Stimulated activated CD4-positive, alpha-beta T cell treated with anti-CD3 and anti-CD28 coated beads, TNF-alpha, amount 100 ng/mL, for 1 hour (primary cell): ENCODE results near the gene MARCO.
"Not testable (repeated sequence)": the region's sequence is repeated elsewhere in the genome, so short reads cannot be mapped to it uniquely, and the experiment has no call there.

Experiments
- DNase-seq, 3 donors: peaks; one replicate each; pipeline ENCODE4 v3.0.0-alpha.2; 2020; ENCODE audit warnings: low read depth in 3 of 3, low spot score in 1 of 3

The MARCO gene

DNA sequence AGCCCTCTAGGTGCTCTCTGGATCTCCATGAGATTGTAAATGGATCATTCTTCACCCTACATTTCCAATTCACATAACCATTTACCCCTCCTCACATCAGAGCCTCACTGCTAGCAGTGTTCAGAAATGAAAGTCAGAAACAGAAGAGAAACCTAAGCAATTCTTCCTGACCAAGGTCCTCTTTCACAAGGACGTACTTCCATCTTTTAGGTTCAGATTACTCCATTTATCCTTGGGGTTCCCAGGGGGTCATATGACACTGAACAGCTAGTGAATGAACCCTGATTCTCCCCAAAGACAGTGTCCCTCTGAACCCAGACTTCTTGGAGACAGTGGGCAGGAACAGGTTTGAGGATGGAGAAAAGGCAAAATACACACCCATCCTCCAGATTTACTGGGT, 12.9 kb upstream of the MARCO start:
- no peak for DNase-seq

DNA sequence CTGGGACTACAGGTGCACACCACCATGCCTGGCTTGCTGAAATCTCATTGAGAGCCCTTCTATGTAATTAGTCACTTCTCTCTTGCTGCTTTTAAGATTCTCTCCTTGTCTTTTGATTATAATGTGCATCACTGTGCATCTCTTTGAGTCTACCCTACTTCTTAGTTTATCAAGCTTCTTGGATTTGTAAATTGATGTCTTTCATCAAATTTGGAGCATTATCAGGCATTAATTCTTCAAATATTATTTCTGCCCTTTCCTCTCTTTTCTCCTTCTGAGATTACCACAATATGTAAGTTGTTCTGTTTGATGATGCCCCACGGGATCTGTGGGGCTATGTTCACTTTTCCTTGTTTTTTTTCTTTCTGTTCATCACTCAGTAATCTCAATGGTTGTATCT, 9.0 kb upstream of the MARCO start:
- no peak for DNase-seq

DNA sequence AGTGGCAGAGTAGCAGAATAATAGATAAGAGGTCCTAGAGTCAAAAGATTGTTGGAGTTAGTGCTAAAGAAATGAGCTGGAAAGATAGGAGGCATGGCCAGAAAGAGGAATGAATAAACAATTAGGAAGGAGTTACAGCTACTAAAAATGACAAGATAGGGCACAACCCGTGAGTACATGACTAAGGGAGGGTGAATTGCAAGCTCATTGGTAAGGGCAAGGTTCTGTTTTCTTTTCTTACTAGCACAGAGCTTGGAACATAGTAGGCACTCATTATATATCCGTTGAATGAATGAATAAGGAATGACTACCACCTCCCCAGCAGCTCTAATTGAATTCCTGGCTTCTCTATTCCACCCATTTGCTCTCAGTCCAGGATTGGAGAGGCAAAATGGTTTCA, 5.7 kb upstream of the MARCO start:
- DNase-seq = no peak

DNA sequence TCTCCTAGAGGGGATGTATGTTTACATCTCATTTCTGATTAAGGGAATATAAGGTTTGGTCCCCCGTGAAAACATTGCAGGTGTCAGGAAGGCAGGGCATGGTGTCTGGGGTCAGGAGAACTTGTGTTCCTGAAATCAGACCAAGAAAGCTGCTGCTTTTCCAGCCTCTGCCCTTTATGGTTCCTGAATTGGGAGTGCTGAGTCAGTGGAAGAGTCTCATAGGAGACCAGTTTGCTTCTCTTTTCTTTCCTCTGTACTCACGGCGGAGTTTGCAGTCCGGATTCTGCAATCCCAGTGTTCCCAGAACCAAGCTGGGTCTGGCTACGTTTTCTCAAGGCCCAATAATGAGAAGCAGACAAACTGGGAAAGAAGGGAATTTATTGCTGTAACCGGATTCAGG, 5.1 kb upstream of the MARCO start:
- no peak for DNase-seq

DNA sequence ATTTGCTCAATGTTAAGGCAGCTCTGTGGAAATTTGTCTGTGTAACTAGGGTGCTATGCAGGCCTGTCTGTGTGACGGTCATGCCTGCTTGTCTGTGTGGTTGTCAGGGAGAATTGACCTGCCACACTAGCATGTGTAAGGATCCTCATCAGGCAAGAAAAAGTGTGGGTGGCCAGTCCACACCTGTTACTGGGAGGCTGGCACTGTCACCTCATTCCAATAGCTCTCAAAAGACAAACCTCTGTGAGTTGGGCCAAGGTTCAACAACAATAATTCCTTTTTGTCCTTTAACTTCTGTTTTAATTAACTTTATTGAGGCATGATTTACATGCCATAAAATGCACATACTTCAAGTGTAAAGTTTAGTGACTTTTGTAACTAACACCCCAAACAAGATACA, 4.2 kb upstream of the MARCO start:
- DNase-seq = no peak

DNA sequence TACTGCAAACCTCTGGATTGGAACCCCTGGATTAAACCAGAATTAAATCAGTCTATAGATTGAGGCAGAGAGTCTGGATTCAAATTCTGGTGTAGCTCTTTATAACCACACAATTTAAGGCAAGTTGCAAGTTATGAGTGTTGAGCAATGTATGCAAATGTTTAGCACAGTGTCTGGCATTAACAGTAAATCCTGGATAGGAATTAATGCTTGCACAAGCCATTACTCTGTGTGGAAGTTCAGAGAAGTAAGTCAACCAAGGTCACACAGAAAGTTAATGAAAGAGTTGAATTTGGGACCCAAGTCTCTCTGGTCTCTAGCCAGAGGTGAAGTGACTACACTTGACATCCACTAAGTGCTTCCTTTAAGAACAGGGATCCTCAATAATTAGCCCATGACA, 2.0 kb upstream of the MARCO start:
- DNase-seq = no peak

DNA sequence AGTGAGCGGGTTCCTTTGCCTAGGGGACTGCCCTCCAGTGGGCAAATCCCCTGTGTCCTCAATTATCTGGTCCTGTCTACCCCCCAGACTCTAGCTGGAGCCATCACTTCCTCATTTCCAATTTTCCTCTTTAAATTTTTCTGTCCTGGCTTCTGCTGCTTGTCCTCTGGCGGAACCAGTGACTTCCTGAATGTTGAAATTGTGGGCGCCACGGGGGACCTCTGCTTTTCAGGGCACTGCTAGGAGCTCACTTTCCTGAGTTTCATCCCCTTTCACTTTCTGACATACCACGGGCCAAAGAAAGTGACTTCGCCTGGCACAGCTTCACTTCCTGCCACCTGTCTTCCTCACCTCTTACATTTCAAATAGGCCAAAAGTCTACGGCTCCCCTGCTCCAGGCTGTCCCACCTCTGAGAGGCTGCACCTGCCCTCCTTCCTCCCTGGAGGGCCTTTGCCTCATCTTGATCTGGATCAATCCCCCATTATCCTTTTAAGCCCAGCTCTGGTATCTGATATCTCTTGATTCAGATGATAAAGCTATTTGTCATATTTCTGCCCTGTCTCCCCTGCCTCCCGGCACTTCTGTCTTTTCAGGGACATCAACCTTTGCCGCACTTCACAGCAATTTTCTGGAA, 1.4 kb upstream of the MARCO start:
- DNase-seq = no peak

DNA sequence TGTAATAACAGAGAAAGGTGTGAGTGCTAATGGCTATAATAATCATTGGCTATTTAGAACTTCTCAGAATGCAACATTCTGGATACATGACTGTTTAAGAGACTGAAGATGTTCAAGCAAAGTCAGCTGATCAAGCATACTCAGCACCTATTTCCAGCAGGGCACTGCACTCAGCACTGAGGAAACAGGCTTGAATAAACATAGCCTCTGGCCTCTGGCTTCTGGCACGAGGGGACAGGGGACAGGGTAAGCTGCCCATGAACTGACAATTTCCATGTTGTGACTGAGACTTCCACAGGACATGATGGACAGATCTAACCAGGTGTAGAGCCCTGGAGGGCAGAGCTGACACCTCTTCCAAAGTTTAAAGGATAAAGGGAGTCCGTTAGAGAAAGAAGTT, 1.3 kb downstream of the MARCO start:
- no peak for DNase-seq

DNA sequence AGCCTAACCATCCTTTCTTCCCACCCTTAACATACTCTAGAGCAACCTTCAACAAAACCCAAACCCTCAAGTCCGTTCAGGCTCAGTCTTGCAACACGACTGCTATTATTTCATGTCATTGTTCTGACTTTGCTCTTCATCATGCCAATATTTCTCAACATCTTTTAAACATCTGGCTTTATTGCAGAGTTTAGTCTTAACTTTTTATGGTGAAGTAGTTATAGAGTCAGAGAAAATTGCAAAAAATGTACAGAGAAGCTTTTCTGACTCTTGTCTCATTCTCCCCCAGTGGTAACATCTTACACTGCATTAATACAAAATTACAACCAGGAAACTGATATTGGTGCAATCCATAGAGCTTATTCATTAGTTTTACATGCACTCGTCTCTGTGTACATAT, 3.9 kb downstream of the MARCO start:
- no peak for DNase-seq

DNA sequence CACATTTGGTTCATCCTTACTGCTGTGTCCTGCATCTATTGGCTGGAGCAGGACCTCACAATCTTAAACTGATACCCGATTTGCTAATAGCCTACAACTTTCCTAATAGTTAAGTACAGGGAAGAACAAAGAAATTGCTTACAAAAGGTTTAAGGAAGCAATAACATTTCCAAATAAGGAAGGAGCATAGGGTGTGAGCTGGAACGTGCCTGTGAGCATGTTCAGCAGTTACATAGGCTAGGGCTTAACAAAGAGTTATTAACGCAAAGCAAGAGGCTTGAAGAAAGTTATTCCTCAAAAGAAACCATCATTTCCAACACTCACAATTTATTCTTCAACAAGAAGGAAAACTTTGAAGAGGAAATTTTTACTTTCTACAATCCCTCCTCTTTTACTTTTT, 6.3 kb downstream of the MARCO start:
- DNase-seq = not testable (repeated sequence)

DNA sequence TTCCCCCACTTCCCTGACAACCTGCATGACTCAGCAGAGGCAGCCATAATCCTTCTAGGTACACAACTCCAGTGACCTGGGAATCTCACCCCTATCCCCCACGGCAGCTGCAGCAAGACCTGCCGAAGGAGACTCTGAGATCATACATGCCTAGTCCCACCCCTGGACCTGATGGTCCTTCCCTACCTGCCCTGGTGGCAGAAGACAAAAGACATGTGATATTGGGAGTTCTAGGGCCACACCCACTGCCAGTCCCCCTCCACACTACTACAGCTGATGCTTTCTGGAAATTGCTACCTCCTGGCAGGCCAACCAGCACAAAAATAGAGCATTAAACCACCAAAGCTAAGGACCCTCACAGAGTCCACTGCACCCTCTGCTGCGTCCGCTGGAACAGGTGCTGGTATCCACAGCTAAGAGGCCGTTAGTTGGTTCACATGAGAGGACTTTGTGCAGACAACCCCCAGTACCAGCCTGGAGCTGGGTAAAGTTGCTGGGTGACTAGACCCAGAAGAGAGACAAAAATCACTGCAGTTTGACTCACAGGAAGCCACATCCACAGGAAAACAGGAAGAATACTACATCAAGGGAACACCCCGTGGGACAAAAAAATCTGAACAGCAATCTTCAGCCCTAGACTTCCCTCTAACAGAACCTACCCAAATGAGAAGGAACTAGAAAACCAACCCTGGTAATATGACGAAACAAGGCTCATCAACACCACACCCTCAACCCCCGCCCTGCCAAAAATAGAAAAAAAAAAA, 12.5 kb downstream of the MARCO start:
- no peak for DNase-seq

DNA sequence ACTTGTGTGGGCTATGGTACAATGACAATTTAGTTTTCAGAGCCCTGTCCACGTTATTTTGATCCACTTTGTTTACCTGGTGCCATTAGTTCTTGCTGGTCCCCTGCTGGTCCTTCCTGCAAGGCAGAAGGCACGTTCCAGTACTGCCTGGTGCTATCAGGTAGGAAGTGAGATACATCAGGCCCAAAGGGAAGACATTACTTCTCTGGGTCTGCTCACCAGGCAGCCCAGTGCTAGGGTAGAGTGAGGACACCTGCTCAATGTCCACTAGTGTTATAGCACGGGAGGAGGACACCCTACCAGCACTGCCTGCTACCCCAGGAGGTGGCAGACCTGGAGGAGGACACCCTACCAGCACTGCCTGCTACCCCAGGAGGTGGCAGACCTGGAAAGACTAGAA, 23.7 kb downstream of the MARCO start:
- DNase-seq = no peak

DNA sequence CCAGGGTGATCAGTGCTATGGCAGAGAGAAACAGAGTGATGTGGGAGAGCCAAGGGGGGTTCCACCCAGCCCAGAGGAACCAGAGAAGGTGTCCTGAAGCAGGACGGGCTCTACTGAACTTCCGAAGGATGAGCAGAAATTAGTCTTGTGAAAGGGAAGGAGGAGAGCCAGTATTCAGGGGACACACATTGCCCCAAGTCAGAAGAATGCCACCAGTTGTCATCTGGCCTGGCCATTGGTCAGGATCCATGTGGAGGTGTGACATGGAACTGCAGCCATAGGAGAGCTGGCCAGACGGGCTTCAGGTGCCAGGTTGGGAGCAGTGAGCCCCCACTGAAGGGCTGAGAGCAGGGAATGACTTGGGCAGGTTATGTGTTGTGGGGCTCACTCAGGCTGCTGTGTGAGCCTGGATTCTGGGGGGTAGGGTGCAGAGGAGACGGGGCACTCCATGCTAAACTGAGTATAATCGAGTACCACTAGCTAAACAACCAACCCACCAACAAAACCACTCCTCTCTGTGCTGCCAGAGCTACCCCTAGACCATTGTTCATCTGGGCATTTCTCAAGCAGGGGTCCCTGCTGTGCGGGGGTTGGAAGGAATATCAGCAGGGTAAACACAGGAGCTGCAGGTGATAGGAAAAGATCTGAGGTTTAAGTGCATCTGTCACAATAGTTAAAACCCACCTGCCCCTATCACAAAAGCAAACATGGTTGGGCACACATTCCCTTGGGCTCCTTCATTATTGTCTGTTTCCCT, 25.3 kb downstream of the MARCO start:
- no peak for DNase-seq

DNA sequence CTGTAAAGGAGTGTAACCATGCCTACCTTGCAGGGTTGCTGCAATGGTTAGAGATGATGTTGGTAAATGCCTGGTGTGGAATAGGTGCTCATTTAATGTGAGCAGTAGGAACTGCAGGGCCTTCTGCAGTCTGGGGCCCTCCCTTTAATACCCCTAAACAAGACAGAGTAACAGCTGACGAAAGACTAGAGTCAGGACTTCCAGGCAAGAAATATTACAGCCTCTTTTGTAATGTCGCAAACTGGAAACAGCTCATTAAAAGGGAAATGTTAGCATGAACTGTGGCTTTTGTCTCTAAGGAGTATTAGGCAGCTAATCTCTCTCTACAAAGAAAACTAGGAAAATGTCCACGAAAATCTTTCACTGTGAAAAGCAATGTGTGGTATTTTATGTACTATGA, 26.0 kb downstream of the MARCO start:
- no peak for DNase-seq

DNA sequence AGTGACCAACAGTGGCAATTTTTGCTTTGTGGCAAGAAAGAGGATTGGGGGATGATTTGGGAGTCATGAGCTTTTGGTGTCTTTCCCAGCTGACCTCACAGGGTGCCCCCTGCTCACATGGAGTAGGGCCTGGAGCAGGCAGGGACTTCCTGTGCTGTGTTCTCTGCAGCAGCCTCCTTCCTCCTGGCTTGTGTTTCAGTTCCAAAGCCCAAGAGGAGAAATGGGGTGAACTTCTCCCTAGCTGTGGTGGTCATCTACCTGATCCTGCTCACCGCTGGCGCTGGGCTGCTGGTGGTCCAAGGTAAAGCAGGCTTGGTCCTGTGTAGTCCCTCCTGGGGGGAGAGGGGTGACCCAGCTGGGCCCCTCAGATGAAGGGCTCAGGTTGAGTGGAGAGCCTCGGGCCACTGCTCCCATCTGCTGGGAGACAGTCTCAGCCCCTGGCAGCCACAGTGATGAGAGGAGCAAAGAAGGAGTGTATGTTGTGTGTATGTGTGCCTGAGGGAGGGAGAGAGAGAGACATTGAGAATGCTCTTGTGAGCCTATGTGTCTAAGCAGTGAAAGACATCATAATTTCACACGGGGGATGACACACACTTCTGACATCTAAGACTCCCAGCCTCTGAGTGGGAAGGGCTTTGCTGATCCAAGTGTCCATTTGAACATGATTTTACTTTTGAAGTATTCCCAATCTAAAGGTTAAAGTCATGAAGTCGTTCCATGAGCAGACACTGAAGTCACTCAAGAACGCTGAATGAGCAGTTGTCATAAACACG, 27.2 kb downstream of the MARCO start:
- no peak for DNase-seq

DNA sequence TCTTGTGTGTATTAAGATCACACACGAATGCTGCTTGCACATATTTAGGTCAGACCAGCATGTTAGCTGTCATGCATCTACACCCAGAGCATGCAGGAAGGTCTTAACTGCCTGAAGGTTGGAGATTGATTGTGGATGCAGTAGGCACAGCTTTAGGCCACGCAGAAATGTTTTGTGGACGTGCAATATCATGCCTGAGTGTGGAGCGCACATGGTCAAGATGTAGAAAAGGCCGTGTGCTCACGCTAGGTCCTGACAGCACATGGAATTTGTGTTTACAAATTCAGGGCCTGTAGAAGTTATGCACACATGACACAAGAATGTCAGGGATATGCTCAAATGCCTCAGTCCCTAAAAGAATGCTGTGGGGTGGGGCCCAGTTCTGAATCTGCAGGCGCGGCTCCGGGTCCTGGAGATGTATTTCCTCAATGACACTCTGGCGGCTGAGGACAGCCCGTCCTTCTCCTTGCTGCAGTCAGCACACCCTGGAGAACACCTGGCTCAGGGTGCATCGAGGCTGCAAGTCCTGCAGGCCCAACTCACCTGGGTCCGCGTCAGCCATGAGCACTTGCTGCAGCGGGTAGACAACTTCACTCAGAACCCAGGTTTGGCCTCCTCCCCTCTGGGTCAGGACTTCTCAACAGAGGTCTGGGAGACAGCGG, 27.9 kb downstream of the MARCO start:
- no peak for DNase-seq

DNA sequence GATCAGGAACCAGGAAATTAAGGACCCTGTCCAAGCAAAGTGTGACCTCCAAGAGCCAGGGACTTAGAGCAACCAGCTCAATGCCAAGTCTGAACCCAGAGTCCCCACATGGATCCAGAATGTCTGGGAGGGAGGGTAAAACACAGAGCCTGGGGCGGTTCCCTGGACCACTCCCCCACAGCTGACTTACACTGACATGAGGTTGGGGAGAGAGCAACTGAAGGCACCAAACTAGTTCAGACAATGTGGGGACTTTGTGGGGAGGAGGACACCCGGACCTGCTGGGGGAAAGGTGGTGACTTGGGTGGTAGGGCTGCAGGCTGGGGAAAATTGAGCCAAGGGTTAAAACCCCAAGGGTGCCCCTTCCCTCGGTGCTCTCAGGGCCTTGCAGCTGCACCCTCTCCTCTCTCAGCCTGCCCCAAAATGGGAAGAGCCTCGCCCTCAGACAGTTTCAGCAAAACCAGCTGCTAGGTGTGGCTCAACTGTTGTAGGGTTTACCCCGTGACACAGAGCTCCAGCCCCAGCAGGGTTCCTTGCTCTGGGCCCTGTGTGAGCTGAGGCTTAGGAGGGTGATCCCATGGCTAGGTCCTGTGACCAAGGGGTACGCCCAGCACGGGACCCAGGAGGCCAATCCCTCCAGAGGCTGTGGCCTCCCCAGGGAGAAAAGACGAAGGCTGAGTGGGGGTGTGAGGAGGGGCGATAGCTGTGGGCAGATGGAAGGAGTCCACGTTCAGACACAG, 28.6 kb downstream of the MARCO start:
- no peak for DNase-seq

DNA sequence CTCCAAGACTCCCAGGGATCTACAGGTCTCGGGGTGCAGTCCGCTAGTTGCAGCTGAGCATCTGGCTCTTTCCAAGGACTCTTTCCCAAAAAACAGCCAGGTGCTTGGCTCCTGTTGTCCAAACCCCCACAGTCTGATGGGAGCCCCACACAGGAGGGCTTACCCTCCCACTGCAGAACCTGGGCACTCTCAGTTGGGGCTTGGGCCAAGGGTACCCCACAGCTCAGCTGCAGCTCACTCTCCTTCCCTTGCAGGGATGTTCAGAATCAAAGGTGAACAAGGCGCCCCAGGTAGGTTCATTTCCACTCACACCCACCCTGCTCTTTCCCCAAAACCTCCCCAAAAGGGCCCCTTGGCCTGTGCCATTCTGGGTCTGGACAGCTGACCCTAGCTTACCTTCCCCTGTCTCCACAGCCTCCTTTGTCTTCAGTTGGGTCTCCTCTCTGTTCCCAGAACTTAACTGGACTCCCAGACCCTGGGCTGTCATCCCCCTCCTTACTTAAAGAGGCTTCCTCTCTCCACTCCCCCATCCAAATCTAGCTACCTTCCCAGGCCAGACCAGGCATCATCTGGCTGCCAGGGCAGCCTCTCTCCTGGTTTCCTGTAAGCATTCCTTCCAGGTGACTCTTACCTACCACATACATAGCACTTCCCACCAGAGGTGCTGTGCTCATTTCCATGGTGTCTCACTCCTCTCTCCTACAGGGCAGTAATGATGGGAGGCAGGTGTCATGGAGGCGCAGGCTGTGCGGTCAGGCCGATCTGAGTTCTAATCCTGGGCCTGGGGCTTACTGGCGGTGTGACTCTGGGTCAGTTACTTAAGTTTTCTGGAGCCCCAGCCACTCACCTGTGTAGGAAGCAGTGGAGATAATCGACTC, 29.5 kb downstream of the MARCO start:
- no peak for DNase-seq

DNA sequence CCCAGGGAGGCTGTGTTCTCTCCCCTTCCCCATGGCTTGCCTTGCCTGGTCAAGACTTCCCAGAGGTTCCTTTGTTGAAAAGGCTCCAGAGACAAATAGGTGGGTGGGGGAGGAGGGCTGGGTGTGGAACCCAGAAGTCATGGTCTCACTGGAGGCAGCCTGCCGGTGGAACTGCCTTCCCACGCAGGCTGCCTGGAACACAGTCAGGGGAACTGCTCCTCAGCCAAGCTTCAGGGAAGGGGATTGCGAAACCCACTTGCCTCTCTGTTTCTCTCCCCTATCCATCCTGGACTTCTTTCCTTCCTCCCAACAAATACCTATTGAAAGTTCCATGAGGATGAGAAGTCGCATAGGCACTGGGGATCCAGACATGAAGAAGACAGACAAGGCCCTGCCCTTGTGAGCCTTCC, 31.6 kb downstream of the MARCO start:
- DNase-seq = no peak
